Left lobe of liver (tissue), 2 donors: ENCODE measurements around the gene APCDD1. TPM values are rescaled to one million over a fixed set of nuclear protein-coding genes. Genes with fewer than 3 reads are reported as not detected.
"Not testable (repeated sequence)": the region's sequence is repeated elsewhere in the genome, so short reads cannot be mapped to it uniquely, and the experiment has no call there.

ENCODE experiments used
- ATAC-seq: fragments of 200-7000 bp; cut with Tn5 transposase; one replicate; pipeline ENCODE4 v1.9.1; 2020; ENCODE audit warnings: mild to moderate bottlenecking, moderate library complexity
- DNase-seq: peaks from one replicate; pipeline ENCODE4 v3.0.0-alpha.2; 2020; ENCODE audit warnings: low spot score
- total RNA-seq: library from RNA; stranded (reverse); gene quantifications from one replicate; pipeline ENCODE4 v1.2.1, GENCODE V29; 2021
- donor health status: DM: no; HTN: no; CAD: no; lungs with moderate emphysema.
- donor health status: DM: no; HTN: yes; CAD: no.

Gene APCDD1
- total RNA-seq, 1 donor from 2014 or later: 0.58 TPM

DNA sequence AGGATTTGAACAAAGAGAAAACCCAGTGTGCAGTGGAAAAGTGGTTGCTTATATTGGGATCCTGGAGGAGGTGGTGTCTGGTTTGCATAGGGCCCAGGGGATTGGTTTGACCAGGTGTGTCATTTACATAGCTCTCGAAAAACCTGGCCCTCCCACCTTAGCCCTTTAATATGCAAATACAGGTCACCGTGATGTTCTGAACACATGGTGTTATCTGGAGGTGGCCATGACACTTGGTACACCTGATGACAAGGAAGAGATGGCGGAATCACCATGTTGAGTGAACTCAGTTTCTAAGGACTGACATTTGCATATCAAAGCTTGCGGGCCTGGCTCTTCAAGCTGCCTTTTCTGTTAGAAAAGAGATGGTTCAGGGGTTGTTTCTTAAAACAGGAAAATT is 69.1 kb downstream of the APCDD1 start:
- DNase-seq: no peak
- ATAC-seq: no peak

DNA sequence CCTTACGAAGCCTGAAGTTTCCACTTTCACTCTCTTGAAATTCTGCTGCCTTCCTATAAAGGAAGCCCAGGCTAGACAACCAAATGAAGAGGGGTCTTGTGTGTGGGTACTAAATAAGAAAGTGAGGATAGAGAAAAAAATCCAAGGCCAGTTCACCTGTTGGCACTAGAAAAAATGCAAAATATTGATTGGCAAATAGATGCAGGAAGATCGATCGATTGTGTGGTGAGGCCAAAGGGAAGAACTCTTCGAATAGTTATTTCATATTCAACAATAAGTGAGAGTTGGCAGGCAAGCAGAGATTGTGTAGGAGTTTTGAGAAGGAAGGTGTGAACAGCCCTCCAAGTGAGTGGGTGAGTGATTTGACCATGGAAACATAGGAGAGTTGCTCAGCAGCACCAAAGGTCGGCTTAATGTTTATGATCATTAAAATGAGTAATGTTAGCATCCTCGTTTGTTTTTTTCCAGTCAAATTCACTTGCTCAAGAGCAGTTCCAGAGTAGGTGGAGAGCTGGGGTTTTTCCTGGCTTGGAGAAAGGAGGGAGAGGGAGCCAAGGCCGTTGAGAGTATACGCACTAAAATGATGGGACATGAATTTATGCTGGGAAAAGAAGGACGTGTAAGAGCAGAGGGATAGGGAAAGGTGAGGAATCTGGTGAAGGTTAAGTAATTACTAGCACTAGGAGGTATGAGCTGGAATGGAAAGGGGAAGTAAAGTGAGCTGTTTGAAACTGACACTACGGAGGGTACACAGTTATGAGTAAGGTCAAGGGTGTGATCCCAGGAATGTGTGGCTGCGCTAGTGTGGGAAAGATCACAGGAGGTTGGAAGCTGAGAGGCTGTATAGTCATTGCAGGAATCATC is 70.3 kb downstream of the APCDD1 start:
- no peak for ATAC-seq
- no peak for DNase-seq

DNA sequence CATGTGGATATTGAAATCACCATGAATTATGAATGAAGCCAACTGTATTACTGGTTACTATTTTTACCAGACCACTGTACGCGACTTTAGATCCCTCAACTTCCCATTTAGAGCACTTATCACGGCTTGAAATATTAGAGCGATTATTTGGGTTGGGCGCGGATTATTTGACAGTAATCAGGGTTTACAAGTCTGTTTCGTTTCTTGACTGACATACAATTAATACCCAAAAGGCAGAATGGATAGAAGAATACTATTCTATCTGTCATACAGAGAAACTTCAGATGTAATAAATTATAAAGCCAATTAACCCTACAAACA is 70.9 kb downstream of the APCDD1 start:
- DNase-seq (no peak), ATAC-seq (no peak)

DNA sequence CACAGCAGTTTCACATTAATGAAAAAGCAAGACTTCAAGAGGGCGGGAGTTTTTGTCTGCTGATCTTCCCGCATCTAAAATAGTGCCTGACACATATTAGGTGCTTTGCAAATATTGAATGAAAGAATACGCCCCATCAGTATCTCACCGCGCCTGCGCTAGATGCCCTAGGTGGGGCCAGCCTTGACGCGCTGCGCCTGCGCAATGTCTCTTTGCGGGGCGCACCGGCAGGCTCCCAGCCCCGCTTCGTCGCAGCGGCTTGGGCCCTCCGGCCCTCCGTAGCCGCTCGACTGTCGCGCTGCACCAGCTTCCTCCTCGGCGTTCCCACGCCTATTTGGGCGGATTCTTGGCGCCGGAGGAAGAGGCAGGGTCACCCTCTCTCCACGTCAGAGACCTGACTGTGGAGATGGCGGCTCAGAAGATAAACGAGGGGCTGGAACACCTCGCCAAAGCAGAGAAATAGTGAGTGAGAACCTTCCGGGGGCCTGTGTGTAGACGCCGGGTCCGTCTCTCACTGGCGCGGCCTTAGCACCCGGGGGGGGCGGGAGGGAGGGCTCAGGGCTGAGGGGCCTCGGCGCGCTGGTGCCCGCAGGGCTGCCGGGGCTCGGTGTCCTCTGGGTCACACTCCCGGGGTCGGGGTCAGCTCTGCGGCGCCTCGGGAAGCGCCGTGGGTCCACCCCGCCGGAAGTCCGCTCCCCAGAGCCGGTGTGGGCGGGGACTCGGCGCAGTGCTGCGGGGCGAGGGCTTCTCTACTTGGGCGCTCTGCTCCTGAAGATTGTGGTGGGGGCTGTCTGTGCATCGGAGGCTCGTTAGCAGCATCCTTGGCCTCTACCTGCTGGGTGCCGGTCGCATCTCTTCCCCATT is 71.5 kb downstream of the APCDD1 start, which contains the start of gene NAPG:
Gene NAPG, plus strand, starts transcription at position 331 of the 864 bp plus-strand sequence. Its CDS starts 76 bp downstream, at position 407.
- DNase-seq (peak; percentile 94), ATAC-seq (peak; percentile 96)

DNA sequence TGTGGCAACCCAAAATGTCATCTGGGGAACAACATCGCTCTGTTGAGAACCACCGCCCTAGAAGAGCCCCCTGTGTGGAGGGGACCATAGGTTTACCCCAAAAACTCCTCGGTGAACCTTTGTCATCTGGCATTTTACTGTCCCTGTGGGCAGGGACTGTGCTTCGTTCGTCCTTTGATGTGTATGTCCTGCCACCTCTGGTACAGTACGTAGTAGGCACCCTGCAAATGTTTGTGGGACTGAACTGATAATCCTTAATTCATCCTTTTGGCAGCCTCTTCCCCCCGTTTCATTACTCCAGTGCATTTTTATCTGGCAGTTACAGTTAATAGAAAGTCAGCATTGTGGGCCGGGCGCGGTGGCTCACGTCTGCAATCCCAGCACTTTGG is 72.1 kb downstream of the APCDD1 start:
- ATAC-seq (peak; percentile 17), DNase-seq (no peak)

DNA sequence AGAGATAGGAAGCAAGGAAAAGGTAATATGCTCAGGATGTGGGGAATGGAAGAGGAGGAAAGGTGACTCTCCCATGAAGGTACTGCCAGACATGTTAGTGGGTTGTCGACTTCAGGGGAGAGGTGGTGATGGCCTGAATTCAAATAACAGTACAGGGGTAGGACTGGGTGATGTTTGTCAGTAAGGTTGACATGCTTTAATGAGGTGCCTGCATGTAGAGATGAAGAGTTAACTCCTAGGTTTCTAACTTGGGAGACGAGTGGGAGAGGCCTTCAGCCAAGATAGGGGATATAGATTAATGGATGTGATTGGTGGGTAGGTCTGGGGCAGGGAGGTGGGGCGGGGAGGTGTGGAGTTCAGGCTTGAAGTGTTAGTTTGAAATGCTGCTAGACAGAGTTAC is 74.0 kb downstream of the APCDD1 start:
- DNase-seq: no peak
- ATAC-seq: no peak

DNA sequence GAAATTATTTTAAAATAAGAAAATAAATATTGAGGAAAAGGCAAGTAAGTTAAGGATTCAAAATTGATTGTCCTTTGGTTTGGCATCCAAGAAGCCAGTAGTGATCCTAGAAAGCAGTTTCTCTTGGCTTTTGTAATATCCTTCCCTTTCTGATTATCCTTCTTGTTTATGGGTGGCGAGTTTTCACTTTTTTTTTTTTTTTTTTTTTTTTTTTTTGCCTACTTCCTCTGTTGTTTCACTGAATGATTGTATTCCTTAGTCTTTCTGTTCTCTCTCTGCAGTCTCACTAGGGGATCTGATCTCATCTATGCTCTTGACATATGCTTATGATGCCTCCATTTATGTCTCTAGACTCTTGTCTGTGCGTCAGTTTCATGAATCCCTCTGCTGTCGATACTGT is 75.6 kb downstream of the APCDD1 start:
- ATAC-seq: no peak

DNA sequence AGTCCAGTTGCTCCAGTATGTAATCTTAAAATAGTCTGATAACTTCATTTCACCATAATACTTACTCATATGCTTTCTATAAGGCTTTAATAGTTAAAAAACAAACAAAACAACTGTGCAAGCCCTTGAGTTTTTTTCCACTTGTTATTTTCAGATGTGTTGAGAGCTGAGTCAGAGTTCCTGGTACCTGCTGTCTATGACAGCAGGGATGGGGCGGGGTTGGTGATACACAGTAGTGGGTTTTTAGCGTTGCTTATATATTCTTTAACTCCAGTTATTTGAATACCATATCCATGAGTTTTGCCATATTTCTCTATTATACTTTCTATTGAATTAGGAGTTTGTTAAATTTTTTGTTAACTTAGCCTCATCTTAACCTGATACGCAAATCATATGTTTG is 76.4 kb downstream of the APCDD1 start:
- ATAC-seq (no peak), DNase-seq (no peak)

More for the DNA sequence above, 75.6 kb downstream of the APCDD1 start:
- no peak for DNase-seq

DNA sequence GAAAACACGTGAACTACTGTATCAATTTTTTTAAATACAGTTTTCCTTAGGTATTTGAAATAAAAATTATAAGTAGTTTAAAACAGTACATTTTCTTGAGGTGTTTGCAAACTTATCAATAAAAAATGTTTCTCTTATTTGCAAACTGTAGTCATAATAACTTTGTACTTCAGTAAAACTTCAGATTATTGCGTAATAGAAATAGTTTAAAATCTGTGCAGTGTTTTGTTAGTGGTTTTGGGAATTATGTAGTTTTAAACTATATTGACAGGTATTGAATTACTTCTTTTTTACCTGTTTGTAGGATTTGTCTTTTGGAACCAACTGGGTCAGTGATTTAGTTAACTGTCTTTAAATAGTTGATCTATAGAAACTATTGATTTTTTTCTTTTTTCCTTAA is 78.7 kb downstream of the APCDD1 start:
- DNase-seq (no peak), ATAC-seq (no peak)

DNA sequence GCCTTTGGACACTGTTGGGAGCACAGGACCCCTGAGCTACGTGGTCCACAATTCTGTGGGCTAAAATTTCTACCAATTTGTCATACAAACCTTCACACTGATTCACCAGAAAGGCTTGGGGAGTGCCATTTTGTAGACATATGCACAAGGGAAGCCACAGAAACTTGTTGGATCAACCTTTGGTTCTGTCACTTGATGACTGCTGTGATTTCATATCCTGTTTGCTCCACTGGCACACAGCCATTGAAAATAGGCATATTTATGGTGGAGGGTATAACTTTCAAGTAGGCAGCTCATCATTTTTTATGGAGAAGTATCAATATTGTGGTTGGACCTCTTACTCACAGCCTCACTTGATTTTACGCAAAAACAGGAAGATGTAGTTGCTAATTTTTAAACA is 81.8 kb downstream of the APCDD1 start:
- no peak for ATAC-seq
- no peak for DNase-seq

DNA sequence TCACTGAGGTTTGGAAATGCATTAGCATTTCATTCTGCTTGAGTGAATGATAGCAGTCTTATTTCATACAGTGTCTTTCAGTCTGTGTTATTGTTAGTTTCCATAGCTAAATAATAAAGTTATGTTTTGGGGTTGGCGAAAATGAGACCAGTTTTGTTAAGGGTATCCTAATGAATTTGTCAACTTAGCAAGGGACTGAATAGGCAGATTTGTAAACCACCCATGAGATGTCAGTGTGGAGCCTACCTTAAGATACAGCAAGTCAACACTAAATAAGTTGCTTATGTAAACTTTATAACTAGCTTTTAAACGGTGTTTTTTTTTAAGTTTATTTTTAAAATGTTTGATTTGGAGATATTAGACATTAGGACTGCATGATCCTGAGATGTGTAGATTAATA is 83.3 kb downstream of the APCDD1 start:
- ATAC-seq (no peak), DNase-seq (no peak)

DNA sequence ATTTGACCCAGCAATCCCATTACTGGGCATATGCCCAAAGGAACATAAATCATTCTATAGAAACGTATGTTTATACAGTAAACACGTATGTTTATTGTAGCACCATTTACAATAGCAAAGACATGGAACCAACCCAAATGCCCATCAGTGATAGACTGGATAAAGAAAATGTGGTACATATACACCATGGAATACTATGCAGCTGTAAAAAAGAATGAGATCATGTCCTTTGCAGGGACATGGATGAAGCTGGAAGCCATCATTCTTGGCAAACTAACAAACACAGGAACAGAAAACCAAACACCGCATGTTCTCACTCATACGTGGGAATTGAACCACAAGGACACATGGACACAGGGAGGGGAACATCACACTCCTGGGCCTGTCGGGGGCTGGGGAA is 84.7 kb downstream of the APCDD1 start:
- ATAC-seq, DNase-seq: not testable (repeated sequence)

Other genes starting within 250 kb of the APCDD1 start
- 11.5 TPM for gene NAPG, start 71.4 kb downstream of the APCDD1 start, total RNA-seq